UCSD-AML1 (cell line): ENCODE measurements around the gene ZNF354B.
"Not testable (repeated sequence)": the region's sequence is repeated elsewhere in the genome, so short reads cannot be mapped to it uniquely, and the experiment has no call there.

ENCODE experiments used
- DNase-seq: peaks from one replicate; lab custom pipeline; 2025; ENCODE audit not compliant: unreplicated experiment; lab: John Stamatoyannopoulos, UW

ZNF354B gene

GRCh38 chr5:178859625-178860521, at the start of gene ZNF354B:
ZNF354B (plus strand) TSS chr5:178859953; CDS start chr5:178861048, 1,095 bp downstream.
- peak; percentile 93 for DNase-seq

GRCh38 chr5:178817506-178817905, 42.2 kb upstream of the ZNF354B start:
- DNase-seq, result no peak

- no peak for DNase-seq
Measured at GRCh38 chr5:178818094-178818493, 41.7 kb upstream of the ZNF354B start.

DNA sequence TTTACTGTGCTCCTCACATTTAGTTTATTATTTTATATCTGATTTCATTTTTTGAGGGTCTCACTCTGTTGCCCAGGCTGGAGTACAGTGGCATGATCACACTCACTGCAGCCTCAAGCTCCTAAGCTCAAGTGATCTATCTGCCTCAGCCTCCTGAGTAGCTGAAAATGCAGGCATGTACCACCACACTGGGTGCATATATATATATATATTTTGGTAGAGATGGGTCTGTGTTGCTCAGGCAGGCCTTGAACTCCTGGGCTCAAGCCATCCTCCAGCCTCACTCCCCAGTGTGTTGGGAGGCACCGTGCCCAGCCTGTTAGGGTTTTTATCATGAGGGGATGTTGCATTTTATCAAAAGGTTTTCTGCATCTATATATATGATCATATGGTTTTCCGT, 39.8 kb upstream of the ZNF354B start:
- no peak for DNase-seq

GRCh38 chr5:178825444-178825843, 34.3 kb upstream of the ZNF354B start:
- no peak for DNase-seq

DNA sequence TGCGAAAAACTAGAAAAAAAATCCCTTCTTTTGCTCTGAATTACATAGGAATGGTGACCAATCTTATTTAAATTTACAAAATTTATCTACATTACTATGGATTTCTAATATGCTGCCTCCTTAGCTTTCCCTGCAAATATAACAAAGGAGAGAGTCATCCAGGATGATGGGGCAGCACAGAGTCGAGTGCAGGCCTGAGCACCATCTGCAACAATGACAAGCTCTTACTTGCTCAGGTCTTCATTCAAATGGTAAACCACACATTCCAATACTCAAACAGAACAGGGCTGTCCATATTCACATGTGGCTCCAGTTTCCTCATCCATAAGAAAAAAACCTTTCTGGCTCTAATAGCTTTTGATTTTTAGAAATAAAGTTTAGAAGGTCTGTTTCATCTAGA, 33.5 kb upstream of the ZNF354B start:
- DNase-seq, result no peak

DNA sequence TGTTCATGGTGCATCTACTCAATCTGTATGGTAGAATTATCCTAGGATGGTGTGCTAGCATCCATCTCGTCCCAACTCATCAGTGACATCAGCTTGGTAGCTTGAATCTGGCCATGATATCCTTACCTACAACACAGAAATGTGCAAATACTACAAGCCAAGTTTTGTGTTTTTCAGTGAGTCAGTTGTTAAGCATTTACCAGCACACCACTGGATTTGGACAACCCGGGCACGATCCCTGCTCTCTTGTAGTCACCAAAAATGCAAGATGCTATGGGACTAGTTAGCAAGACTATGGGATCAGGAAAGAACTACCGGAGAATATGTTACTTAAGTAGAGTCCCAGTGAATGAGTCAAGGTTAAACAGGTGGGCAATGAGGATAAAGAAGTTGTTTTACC, 32.1 kb upstream of the ZNF354B start:
- DNase-seq, result no peak

DNA sequence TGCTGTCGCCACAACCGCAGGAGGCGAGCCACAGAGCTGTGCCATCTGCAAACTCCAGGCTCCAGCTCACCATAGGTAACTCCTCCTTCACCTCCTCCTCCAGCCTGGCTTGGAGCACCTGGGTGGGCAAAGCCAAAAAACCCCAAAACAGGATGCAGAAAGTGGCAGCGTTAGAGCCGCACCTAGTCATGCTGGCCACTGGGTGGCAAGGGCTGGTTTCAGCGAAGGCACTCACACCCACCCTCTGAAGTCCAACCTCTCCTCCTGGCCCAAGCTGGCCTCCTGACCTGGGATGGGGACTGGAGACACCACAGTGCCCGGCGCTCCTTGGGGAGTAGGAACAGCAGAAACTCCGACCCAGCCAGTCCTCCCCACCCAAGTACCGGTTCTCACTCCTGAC, 28.7 kb upstream of the ZNF354B start:
- no peak for DNase-seq

DNA sequence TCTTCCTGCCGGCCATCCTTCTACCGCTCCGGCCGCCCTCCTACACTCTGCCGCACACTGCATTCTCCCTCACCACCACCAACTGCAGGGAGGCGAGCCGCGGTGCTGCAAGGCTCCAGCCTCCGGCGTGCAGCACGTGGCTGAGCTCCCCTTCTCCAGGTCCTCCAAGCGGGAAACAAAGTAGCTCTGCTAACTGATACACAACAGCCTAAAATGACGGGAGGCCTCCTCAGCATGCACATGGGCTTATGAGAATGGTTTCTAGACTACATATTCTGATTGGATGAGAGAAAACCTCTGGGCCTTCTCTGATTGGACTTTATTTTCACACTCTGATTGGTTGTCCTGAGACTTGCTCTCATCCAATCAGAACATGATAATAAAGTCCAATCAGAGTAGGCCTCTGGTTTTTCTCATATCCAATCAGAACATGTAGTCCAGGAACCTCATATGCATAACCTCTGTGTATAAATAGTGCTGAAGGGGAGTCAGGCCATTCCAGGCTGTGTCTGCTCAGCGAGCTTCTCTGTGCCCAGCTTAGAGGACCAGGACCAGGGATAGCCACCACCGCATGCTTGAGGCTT, 27.0 kb upstream of the ZNF354B start:
- no peak for DNase-seq

- no peak for DNase-seq
Measured at GRCh38 chr5:178836628-178837027, 23.1 kb upstream of the ZNF354B start.

GRCh38 chr5:178838695-178839318, 20.9 kb upstream of the ZNF354B start:
- DNase-seq, result not testable (repeated sequence)

- peak; percentile 20 for DNase-seq
Measured at GRCh38 chr5:178839319-178839704, 20.4 kb upstream of the ZNF354B start.

- not testable (repeated sequence) for DNase-seq
Measured at GRCh38 chr5:178840399-178840798, 19.4 kb upstream of the ZNF354B start.

DNA sequence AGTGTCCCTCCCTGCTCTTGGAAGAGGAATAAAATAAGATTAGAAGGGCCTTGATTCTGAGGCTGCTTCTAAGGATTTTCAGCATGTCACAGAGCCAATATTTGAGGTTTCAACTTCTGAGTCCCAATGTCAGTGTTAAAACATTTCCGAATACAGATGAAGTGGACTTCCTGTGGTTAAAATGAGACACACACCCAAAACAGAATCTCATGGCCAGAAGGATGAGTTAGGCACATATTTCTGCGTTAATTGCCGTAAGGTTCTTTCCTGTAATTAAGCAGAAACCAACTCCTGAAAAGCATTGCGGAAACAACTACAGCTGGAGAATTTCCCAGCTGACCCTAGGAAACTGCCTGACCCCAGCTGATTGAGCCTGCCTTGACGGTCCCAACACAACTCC, 10.4 kb upstream of the ZNF354B start:
- DNase-seq, result no peak

DNA sequence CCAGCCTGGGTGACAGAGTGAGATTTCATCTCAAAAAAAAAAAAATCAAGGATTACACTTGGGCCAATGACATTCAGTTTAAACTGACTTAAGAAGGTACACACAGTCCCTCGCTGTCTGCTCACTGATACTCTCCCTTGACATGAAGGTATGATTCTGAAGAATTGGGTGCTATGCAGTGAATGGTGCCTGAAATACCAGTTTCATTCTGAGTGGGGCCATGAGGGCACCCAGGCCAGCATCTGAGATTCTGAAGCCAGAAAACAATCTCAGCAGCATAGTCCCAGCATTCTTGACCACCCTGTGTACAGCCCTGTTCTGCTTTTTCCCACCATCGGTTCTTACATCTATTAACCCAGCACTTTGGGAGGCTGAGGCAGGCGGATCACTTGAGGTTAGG, 7.8 kb upstream of the ZNF354B start:
- no peak for DNase-seq

DNA sequence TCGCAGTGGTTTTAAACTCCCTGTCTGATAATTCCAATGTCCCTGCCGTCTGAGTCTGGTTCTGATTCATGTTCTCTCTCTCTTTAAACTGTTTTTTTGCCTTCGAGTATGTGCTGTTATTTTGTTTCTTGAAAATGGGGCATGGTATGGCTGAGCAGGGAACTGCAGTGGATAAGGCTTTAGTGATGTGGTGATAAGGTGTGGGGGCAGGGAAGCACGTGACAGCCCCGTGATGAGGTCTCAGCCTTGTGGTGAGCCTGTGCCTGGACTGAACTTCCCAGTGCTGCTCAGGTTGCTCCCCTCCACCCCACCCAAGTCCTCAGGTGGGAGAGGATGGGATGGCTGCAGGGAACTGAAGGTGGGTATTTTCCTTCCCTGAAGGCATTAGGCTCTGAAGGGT, 5.5 kb upstream of the ZNF354B start:
- no peak for DNase-seq

- DNase-seq, result not testable (repeated sequence)
Measured at GRCh38 chr5:178860615-178861014, 862 bp downstream of the ZNF354B start.

- no peak for DNase-seq
Measured at GRCh38 chr5:178861627-178862026, 1.9 kb downstream of the ZNF354B start.

DNA sequence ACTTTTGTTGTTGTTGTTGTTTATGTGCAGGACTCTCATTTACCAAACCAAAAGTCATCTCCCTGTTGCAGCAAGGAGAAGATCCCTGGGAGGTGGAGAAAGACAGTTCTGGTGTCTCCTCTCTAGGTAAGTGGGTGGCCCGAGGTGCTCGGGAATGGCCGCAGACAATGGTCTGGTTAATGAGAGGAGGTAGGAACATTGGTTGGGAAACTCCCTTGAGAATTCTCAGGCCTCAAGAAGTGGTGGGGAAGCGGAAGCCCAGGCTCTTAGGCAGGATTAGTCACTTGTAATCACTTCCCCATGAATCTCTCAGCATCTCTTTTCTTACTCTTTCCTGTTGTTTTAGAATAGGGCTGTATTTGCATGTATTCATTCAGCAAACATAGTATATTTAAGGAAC, 7.2 kb downstream of the ZNF354B start:
- no peak for DNase-seq

- DNase-seq, result no peak
Measured at GRCh38 chr5:178869577-178869976, 9.8 kb downstream of the ZNF354B start.

GRCh38 chr5:178870411-178870810, 10.7 kb downstream of the ZNF354B start:
- no peak for DNase-seq

DNA sequence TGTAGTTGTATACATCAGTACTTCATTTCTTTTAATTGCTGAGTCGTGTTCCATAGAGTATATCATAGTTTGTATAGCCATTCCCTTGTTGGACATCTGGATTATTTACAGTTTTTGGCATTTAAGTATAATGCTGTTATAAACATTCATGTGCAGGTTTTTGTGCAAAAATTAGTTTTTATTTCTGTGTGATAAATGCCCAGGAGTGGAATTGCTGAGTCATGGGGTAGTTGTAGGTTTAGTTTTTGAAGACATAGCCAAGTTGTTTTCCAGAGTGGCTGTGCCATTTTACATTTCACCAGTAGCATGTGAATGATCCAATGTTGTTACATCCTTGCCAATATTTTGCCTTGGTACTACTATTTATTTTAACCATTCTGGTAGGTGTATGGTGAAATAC, 12.5 kb downstream of the ZNF354B start:
- no peak for DNase-seq
